NCI-H460 (cell line): ENCODE results near the gene SERPINA3. TPM values are rescaled to one million over a fixed set of nuclear protein-coding genes. Genes with fewer than 3 reads are reported as not detected.

Experiments used
- total RNA-seq: library from RNA; depleted of rRNA; stranded (reverse); fragments of >200 nt; shearing (Covaris generic); gene quantifications from 2 replicates; pipeline ENCODE4 v1.2.3, GENCODE V29; 2014; rRNA removed

SERPINA3 gene
- total RNA-seq, 1 experiment from 2014 or later = not detected

Other genes starting within 250 kb of the SERPINA3 start
- gene SERPINA2, start 245.7 kb upstream of the SERPINA3 start, total RNA-seq = not detected in 2 replicates
- 0.07 TPM in 1 of 2 replicates, not detected in the other for gene SERPINA1, start 223.8 kb upstream of the SERPINA3 start, total RNA-seq
- not detected in 2 replicates for gene SERPINA11, start 159.6 kb upstream of the SERPINA3 start, total RNA-seq
- gene SERPINA9, start 136.2 kb upstream of the SERPINA3 start, total RNA-seq = not detected in 2 replicates
- not detected in 2 replicates for gene SERPINA12, start 102.9 kb upstream of the SERPINA3 start, total RNA-seq
- gene SERPINA4, start 50.9 kb upstream of the SERPINA3 start, total RNA-seq = not detected in 2 replicates
- gene SERPINA5, start 31.0 kb upstream of the SERPINA3 start, total RNA-seq = 0.15 TPM in 1 of 2 replicates, not detected in the other
- 4.2 and 4.7 TPM in 2 replicates for gene GSC, start 157.7 kb downstream of the SERPINA3 start, total RNA-seq